AG08396 (cell line): Measurements from ENCODE around the gene ROBO2.
A peak's percentile ranks its signal among the peaks of the same experiment; 100 is the strongest.

Experiments
- DNase-seq: peaks from one replicate; pipeline ENCODE4 v3.0.0; 2012; ENCODE audit warnings: low spot score, mixed read lengths

ROBO2 gene

GRCh38 chr3:77125966-77126365 lies 86.1 kb downstream of the ROBO2 start:
- DNase-seq, result no peak

- no peak for DNase-seq
These were observed 94.9 kb downstream of the ROBO2 start for GRCh38 chr3:77134769-77135168.

GRCh38 chr3:77137559-77137958 lies 97.7 kb downstream of the ROBO2 start:
- DNase-seq, result no peak

- DNase-seq, result no peak
These were observed 99.7 kb downstream of the ROBO2 start for GRCh38 chr3:77139624-77140023.

GRCh38 chr3:77141423-77141822 lies 101.5 kb downstream of the ROBO2 start:
- DNase-seq, result no peak

GRCh38 chr3:77142578-77142977 lies 102.7 kb downstream of the ROBO2 start:
- no peak for DNase-seq

GRCh38 chr3:77146004-77146403 lies 106.1 kb downstream of the ROBO2 start:
- DNase-seq, result no peak

GRCh38 chr3:77147836-77148578 lies 108.1 kb downstream of the ROBO2 start:
- no peak for DNase-seq

- DNase-seq, result no peak
These were observed 109.5 kb downstream of the ROBO2 start for GRCh38 chr3:77149382-77149781.

- DNase-seq, result no peak
These were observed 110.1 kb downstream of the ROBO2 start for GRCh38 chr3:77150028-77150427.

- no peak for DNase-seq
These were observed 110.9 kb downstream of the ROBO2 start for GRCh38 chr3:77150759-77151158.

GRCh38 chr3:77158730-77159581 lies 119.1 kb downstream of the ROBO2 start:
- DNase-seq, result no peak

- DNase-seq, result no peak
These were observed 121.1 kb downstream of the ROBO2 start for GRCh38 chr3:77160931-77161497.

- no peak for DNase-seq
These were observed 129.9 kb downstream of the ROBO2 start for GRCh38 chr3:77169823-77170222.

GRCh38 chr3:77171026-77171425 lies 131.1 kb downstream of the ROBO2 start:
- no peak for DNase-seq

GRCh38 chr3:77179762-77180161 lies 139.9 kb downstream of the ROBO2 start:
- DNase-seq, result no peak

- DNase-seq, result no peak
These were observed 142.4 kb downstream of the ROBO2 start for GRCh38 chr3:77182341-77182740.

- DNase-seq, result no peak
These were observed 146.4 kb downstream of the ROBO2 start for GRCh38 chr3:77186319-77186718.

GRCh38 chr3:77186728-77187127 lies 146.8 kb downstream of the ROBO2 start:
- DNase-seq, result peak; percentile 4

GRCh38 chr3:77188210-77188609 lies 148.3 kb downstream of the ROBO2 start:
- DNase-seq, result no peak

GRCh38 chr3:77189258-77189657 lies 149.4 kb downstream of the ROBO2 start:
- no peak for DNase-seq

GRCh38 chr3:77189684-77190083 lies 149.8 kb downstream of the ROBO2 start:
- DNase-seq, result no peak

GRCh38 chr3:77190374-77190773 lies 150.5 kb downstream of the ROBO2 start:
- no peak for DNase-seq
